H9 (cell line): ENCODE measurements around the gene NRXN3. TPM values are rescaled to one million over a fixed set of nuclear protein-coding genes. Genes with fewer than 3 reads are reported as not detected.

Experiments used
- DNase-seq: peaks from one replicate; pipeline ENCODE4 v3.0.0-alpha.2; 2017
- H2AFZ ChIP-seq: one replicate; pipeline ENCODE4 v1.6.1; 2013; ENCODE audit warnings: mild to moderate bottlenecking, low read length, control low read depth, moderate library complexity
- H2AK5ac ChIP-seq: 2 replicates; pipeline ENCODE4 v1.6.1; 2013; ENCODE audit warnings: low read length, control low read depth, mixed read lengths; ENCODE audit not compliant: insufficient read length
- H2BK120ac ChIP-seq: one replicate; pipeline ENCODE4 v1.6.1; 2013; ENCODE audit warnings: low read depth, mild to moderate bottlenecking, low read length, control low read depth, inconsistent platforms; ENCODE audit not compliant: poor library complexity, severe bottlenecking
- H2BK12ac ChIP-seq: 2 replicates; pipeline ENCODE4 v1.6.1; 2013; ENCODE audit warnings: low read length, control low read depth, mixed read lengths, low read depth; ENCODE audit not compliant: insufficient read length
- H2BK15ac ChIP-seq: 2 replicates; pipeline ENCODE4 v1.6.1; 2013; ENCODE audit warnings: low read depth, low read length, control low read depth
- H2BK20ac ChIP-seq: one replicate; pipeline ENCODE4 v1.6.1; 2013; ENCODE audit warnings: low read depth, mild to moderate bottlenecking, low read length, control low read depth, inconsistent platforms; ENCODE audit not compliant: poor library complexity, severe bottlenecking
- H2BK5ac ChIP-seq: 2 replicates; pipeline ENCODE4 v1.6.1; 2013; ENCODE audit warnings: low read length, control low read depth, mixed read lengths; ENCODE audit not compliant: insufficient read length
- H3K14ac ChIP-seq: 2 replicates; pipeline ENCODE4 v1.6.1; 2013; ENCODE audit warnings: low read length, control low read depth; ENCODE audit not compliant: insufficient read depth
- H3K18ac ChIP-seq: 2 replicates; pipeline ENCODE4 v1.6.1; 2013; ENCODE audit warnings: low read depth, mild to moderate bottlenecking, mixed read lengths, low read length, control low read depth; ENCODE audit not compliant: insufficient read length
- H3K23ac ChIP-seq: 2 replicates; pipeline ENCODE4 v1.6.1; 2013; ENCODE audit warnings: low read length, control low read depth, mixed read lengths, low read depth; ENCODE audit not compliant: insufficient read length
- H3K23me2 ChIP-seq: 2 replicates; pipeline ENCODE4 v1.6.1; 2013; ENCODE audit warnings: low read depth, mild to moderate bottlenecking, mixed read lengths, low read length, control low read depth; ENCODE audit not compliant: insufficient read length, poor library complexity, severe bottlenecking
- H3K27ac ChIP-seq: 2 replicates; pipeline ENCODE4 v1.5.1; 2013; ENCODE audit warnings: low read length, control low read depth, mixed read lengths, low read depth; ENCODE audit not compliant: insufficient read length
- H3K27me3 ChIP-seq: 2 replicates; pipeline ENCODE4 v1.6.1; 2013; ENCODE audit warnings: low read length, control low read depth, inconsistent platforms; ENCODE audit not compliant: insufficient read depth
- H3K4ac ChIP-seq: 2 replicates; pipeline ENCODE4 v1.6.1; 2013; ENCODE audit warnings: low read depth, mild to moderate bottlenecking, control low read depth, inconsistent platforms, low read length, moderate library complexity
- H3K4me1 ChIP-seq: 2 replicates; pipeline ENCODE4 v1.6.1; 2013; ENCODE audit warnings: low read length, control low read depth, inconsistent platforms; ENCODE audit not compliant: insufficient read depth
- H3K4me2 ChIP-seq: 2 replicates; pipeline ENCODE4 v1.6.1; 2013; ENCODE audit warnings: low read length, control low read depth, mixed read lengths; ENCODE audit not compliant: insufficient read length, insufficient read depth
- H3K56ac ChIP-seq: 2 replicates; pipeline ENCODE4 v1.6.1; 2013; ENCODE audit warnings: low read depth, mild to moderate bottlenecking, mixed read lengths, low read length, control low read depth; ENCODE audit not compliant: insufficient read length
- H3K79me1 ChIP-seq: 2 replicates; pipeline ENCODE4 v1.6.1; 2013; ENCODE audit warnings: low read depth, mild to moderate bottlenecking, moderate library complexity, low read length, control low read depth, inconsistent platforms; ENCODE audit not compliant: insufficient read depth, poor library complexity, severe bottlenecking
- H3K79me2 ChIP-seq: 2 replicates; pipeline ENCODE4 v1.6.1; 2013; ENCODE audit warnings: low read length, control low read depth, inconsistent platforms; ENCODE audit not compliant: insufficient read depth
- H3K9ac ChIP-seq: 2 replicates; pipeline ENCODE4 v1.6.1; 2013; ENCODE audit warnings: low read length, control low read depth, mixed read lengths; ENCODE audit not compliant: insufficient read length; ENCODE audit errors: extremely low read depth
- H3K9me3 ChIP-seq: one replicate; pipeline ENCODE4 v1.6.1; 2013; ENCODE audit warnings: low read depth, low read length, inconsistent platforms; ENCODE audit not compliant: control insufficient read depth
- H3T11ph ChIP-seq: one replicate; pipeline ENCODE4 v1.6.1; 2013; ENCODE audit warnings: mild to moderate bottlenecking, low read length, control low read depth, inconsistent platforms
- H4K20me1 ChIP-seq: one replicate; pipeline ENCODE4 v1.6.1; 2013; ENCODE audit not compliant: control insufficient read depth, insufficient read length, insufficient read depth
- H4K5ac ChIP-seq: 2 replicates; pipeline ENCODE4 v1.6.1; 2013; ENCODE audit warnings: low read depth, mild to moderate bottlenecking, mixed read lengths, low read length, control low read depth; ENCODE audit not compliant: insufficient read length
- H4K8ac ChIP-seq: replicated peaks from 2 replicates; pipeline ENCODE4 v1.6.1; 2013; ENCODE audit warnings: low read length, control low read depth, mixed read lengths, low read depth; ENCODE audit not compliant: insufficient read length
- H4K91ac ChIP-seq: 2 replicates; pipeline ENCODE4 v1.6.1; 2013; ENCODE audit warnings: low read depth, mild to moderate bottlenecking, moderate library complexity, mixed read lengths, low read length, control low read depth; ENCODE audit not compliant: insufficient read length
- H3K27ac Mint-ChIP-seq, 3 experiments: 2 replicates in 2 of 3; 3 replicates in 1 of 3; pipeline ENCODE4 v1.8.0; 2020 to 2021; ENCODE audit warnings: mixed read lengths in 3 of 3, mild to moderate bottlenecking in 1 of 3, moderate library complexity in 1 of 3
- H3K27me3 Mint-ChIP-seq: 2 replicates; pipeline ENCODE4 v1.8.0; 2021; ENCODE audit warnings: low read depth, mild to moderate bottlenecking, moderate library complexity, mixed read lengths
- H3K36me3 Mint-ChIP-seq, 3 experiments: 2 replicates in 2 of 3; 3 replicates in 1 of 3; pipeline ENCODE4 v1.8.0; 2020 to 2021; ENCODE audit warnings: low read depth in 3 of 3, mixed read lengths in 3 of 3; ENCODE audit not compliant: insufficient read depth in 1 of 3
- H3K4me1 Mint-ChIP-seq, 2 experiments: 2 replicates each; pipeline ENCODE4 v1.8.0; 2020; ENCODE audit warnings: mixed read lengths in 2 of 2
- H3K4me3 Mint-ChIP-seq, 2 experiments: 2 replicates in 1 of 2; 3 replicates in 1 of 2; pipeline ENCODE4 v1.8.0; 2020 to 2021; ENCODE audit warnings: mild to moderate bottlenecking in 2 of 2, mixed read lengths in 2 of 2, moderate library complexity in 1 of 2
- H3K9me3 Mint-ChIP-seq, 2 experiments: 2 replicates in 1 of 2; 3 replicates in 1 of 2; pipeline ENCODE4 v1.8.0; 2020; ENCODE audit warnings: mild to moderate bottlenecking in 2 of 2, mixed read lengths in 2 of 2, moderate library complexity in 1 of 2
- WGBS: extraction: QIAGEN DNeasy Blood & Tissue Kit; methylation state at CpG from one replicate; pipeline ENCODE4 v1.1.7; 2013; ENCODE audit warnings: missing lambda C conversion rate, low lambda C conversion rate, mixed read lengths; ENCODE audit not compliant: insufficient read length; ENCODE audit errors: extremely low coverage; 5-methylcytosine and 5-hydroxymethylcytosine counted together
- total RNA-seq: library from RNA; stranded (reverse); gene quantifications from 2 replicates; pipeline ENCODE4 v1.2.1, GENCODE V29; 2021
- TF ChIP-seq, protein P1 (sequence below): fragments of 200-600 bp; sonication (generic); conservative IDR thresholded peaks from 3 replicates; pipeline ENCODE4 v1.8.0; 2021; ENCODE audit warnings: antibody characterized with exemption, mild to moderate bottlenecking

The NRXN3 gene
- total RNA-seq, 1 experiment from 2014 or later = 1.8 TPM

DNA sequence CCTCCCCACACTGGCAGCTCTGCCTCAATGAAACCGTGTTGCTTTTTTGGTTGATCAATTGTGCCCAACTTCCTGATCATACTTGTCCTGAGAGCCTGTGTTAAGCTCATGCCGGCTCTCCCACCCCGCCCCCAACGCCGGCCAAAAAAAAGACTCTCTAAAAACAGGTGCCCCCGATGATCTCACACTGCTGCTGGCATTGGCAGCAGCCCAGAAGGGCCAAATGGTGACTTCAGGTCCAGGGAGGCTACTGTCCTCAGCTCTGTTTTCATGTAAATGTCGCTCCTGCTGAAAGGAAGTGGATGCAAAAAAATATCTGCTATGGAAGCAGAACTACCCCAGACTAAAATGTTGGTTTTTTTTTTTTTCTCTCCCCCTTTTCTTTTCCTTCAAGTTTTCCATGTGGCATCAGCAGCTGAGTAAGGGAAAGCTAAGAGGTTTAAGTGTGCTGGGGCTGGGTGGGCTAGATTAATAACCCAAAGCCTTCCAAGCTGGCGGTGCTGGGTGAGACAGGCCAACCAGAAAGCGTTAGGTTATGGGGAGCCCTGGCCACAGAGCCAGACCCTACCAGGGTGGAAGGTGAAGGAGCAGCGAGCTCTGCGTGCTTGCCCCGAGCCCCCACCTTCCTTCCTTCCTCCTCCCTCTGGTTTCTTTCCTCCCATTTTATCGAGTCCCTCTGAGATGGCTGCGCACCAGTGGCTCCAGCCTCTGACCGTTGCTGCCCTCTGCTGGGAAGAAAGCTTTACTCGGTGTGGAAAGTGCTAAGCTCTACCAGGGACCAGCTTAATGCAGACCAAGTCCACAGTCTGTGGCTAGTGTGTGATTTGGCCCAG is 396.1 kb downstream of the NRXN3 start:
- Histone ChIP-seq H4K91ac (no peak overlapping the region), H3K23me2 (no peaks in the 10 kb centered on the region), H3K14ac (no peak overlapping the region), H3K18ac (no peak overlapping the region), H3T11ph (no peak overlapping the region), H3K4me2 (peak overlapping the region; percentile 8), H3K4me1 (no peaks in the 10 kb centered on the region), H2AK5ac (no peak overlapping the region), H3K56ac (no peak overlapping the region), H3K79me1 (no peaks in the 10 kb centered on the region), H3K4ac (no peak overlapping the region), H2BK20ac (no peak overlapping the region), H3K27me3 (no peaks in the 10 kb centered on the region), H3K9me3 (no peaks in the 10 kb centered on the region), H2BK15ac (no peak overlapping the region), H3K9ac (no peak overlapping the region), H2BK12ac (no peak overlapping the region), H2BK5ac (no peak overlapping the region), H3K27ac (no peak overlapping the region), H2BK120ac (no peak overlapping the region), H3K79me2 (no peaks in the 10 kb centered on the region), H2AFZ (no peak overlapping the region), H3K23ac (no peak overlapping the region), H4K5ac (no peak overlapping the region), H4K8ac (no peak overlapping the region), H4K20me1 (no peaks in the 10 kb centered on the region)
- Mint-ChIP-seq H3K36me3 (no peaks in the 10 kb centered on the region), H3K27ac (no peak overlapping the region), H3K9me3 (no peaks in the 10 kb centered on the region), H3K4me1 (peaks cover 8 to 12% of the 10 kb centered on the region in 2 experiments), H3K4me3 (peak overlapping the region; percentile 32 to 33; a peak in 4 of 5 replicates), H3K27me3 (no peaks in the 10 kb centered on the region)
- no CpG with 5 or more reads among the region's 16 CpGs for WGBS
- DNase-seq = peak; percentile 88
- TF ChIP-seq, protein P1, sequence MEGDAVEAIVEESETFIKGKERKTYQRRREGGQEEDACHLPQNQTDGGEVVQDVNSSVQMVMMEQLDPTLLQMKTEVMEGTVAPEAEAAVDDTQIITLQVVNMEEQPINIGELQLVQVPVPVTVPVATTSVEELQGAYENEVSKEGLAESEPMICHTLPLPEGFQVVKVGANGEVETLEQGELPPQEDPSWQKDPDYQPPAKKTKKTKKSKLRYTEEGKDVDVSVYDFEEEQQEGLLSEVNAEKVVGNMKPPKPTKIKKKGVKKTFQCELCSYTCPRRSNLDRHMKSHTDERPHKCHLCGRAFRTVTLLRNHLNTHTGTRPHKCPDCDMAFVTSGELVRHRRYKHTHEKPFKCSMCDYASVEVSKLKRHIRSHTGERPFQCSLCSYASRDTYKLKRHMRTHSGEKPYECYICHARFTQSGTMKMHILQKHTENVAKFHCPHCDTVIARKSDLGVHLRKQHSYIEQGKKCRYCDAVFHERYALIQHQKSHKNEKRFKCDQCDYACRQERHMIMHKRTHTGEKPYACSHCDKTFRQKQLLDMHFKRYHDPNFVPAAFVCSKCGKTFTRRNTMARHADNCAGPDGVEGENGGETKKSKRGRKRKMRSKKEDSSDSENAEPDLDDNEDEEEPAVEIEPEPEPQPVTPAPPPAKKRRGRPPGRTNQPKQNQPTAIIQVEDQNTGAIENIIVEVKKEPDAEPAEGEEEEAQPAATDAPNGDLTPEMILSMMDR = peak; percentile 87
